ENCODE measurements around the gene MPC1. TPM values are rescaled to one million over a fixed set of nuclear protein-coding genes. Genes with fewer than 3 reads are reported as not detected.

MPC1 gene
- total RNA-seq, 4 donors from 2014 or later = 31.9 to 54.0 (median 42.5) TPM

DNA sequence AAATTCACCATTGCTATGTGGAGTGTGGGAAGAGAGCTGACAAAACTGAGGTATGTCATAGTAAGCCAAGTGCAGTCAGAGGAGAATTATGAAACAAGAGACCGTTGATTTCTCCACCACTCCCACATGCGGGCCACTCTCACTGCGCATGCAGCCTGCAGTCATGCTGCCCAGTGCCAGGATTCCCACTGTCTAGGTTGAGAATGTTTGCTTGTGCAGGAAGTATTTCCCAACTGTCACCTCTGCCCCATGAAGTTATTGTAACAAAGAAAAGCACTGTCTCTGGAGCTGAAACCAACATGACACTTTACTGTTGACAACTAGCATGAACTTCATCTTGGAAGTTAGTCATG, 21.7 kb downstream of the MPC1 start:
- DNase-seq (ENCODE audit: low spot score in 2 of 2) = no peak

DNA sequence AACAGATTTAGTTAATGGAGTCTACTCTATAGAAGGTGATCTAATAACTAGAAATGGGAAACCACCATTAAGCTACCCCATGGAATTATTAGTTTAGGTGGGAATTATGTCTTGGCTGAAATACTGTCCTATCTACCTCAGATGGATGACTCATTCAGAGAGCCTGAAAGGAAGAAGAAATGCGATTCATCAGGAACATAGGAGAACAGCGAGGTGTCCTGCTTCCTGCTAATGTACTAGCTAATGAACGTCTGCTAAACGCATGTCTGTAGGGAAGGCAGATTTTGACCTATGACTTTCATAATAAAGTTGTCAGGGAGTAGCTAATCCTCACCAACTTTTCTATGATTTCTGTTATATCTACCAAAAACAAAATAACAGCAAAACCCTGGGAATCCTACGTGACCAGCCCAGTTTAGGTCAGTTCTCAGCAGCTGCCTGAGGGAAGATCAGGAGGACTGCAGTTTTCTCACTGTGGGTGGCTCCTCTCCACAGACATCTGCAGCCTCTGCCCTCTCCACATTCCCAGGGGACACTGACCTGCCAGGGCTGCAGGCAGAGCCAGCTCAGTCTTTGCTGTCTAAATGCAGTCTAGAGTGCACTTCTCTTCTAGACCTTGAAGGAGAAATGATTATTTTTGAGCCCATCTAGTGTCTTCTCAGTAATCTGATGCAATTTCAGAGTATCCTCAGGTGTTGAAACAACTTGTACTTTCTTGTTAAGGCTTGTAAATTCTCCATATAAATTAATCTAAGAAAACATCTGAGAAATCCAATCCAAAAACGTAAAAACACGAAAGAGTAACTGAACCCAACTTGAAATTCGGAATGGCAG, 22.3 kb downstream of the MPC1 start:
- WGBS = 45% methylated on average over 8 of the region's 8 CpGs
- no peak overlapping the region for H3K4me3 ChIP-seq
- TF ChIP-seq POLR2A (IDR thresholded peaks at IDR 0.05) (no peak), POLR2AphosphoS5 (IDR thresholded peaks at IDR 0.05) (no peak), EP300 (IDR thresholded peaks at IDR 0.05) (no peak)
- TF ChIP-seq, protein P1, sequence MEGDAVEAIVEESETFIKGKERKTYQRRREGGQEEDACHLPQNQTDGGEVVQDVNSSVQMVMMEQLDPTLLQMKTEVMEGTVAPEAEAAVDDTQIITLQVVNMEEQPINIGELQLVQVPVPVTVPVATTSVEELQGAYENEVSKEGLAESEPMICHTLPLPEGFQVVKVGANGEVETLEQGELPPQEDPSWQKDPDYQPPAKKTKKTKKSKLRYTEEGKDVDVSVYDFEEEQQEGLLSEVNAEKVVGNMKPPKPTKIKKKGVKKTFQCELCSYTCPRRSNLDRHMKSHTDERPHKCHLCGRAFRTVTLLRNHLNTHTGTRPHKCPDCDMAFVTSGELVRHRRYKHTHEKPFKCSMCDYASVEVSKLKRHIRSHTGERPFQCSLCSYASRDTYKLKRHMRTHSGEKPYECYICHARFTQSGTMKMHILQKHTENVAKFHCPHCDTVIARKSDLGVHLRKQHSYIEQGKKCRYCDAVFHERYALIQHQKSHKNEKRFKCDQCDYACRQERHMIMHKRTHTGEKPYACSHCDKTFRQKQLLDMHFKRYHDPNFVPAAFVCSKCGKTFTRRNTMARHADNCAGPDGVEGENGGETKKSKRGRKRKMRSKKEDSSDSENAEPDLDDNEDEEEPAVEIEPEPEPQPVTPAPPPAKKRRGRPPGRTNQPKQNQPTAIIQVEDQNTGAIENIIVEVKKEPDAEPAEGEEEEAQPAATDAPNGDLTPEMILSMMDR (IDR thresholded peaks at IDR 0.05) = no peak
- no peak for DNase-seq (ENCODE audit: low spot score in 2 of 2)
- H3K27ac ChIP-seq = no peak overlapping the region
- H3K9me3 ChIP-seq = no peaks in the 10 kb centered on the region
- H3K4me1 ChIP-seq = peaks cover 14% of the 10 kb centered on the region
- no peaks in the 10 kb centered on the region for H3K27me3 ChIP-seq
- peaks cover 32% of the 10 kb centered on the region for H3K36me3 ChIP-seq

More for the DNA sequence above, 21.7 kb downstream of the MPC1 start:
- no peaks in the 10 kb centered on the region for H3K27me3 ChIP-seq
- 72% methylated on average over 3 of the region's 3 CpGs for WGBS
- no peak overlapping the region for H3K4me3 ChIP-seq
- peaks cover 14% of the 10 kb centered on the region for H3K4me1 ChIP-seq
- H3K27ac ChIP-seq = no peak overlapping the region
- no peak for TF ChIP-seq POLR2AphosphoS5 (IDR thresholded peaks at IDR 0.05)
- TF ChIP-seq EP300 (IDR thresholded peaks at IDR 0.05) = no peak
- TF ChIP-seq, protein P1 (IDR thresholded peaks at IDR 0.05) = no peak
- no peak for TF ChIP-seq POLR2A (IDR thresholded peaks at IDR 0.05)
- H3K36me3 ChIP-seq = peaks cover 36% of the 10 kb centered on the region
- H3K9me3 ChIP-seq = no peaks in the 10 kb centered on the region

DNA sequence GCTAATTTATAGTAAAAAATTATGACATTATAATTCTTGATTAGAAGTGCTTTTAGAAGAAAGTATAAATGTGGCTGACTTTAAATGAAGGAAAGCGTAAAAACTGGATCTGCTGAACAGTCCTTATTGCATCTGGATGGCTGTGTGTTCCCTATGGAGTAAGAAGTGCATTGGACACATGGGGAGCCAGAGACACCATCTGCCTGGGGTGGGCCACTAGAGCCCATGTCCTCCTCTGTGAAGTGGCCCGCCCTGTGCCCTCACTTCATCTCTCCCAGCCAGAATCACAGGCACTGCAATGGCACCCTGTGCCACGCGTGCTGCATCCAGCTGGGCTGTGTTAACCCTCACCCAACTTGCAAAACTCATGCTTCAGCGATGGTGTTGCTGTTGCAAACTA, 27.2 kb downstream of the MPC1 start:
- Histone ChIP-seq H3K36me3 (no peaks in the 10 kb centered on the region), H3K4me3 (no peak overlapping the region), H3K27me3 (peaks cover 2% of the 10 kb centered on the region), H3K27ac (no peak overlapping the region), H3K4me1 (peaks cover 7% of the 10 kb centered on the region), H3K9me3 (no peaks in the 10 kb centered on the region)
- WGBS = 80% methylated on average over 5 of the region's 5 CpGs
- DNase-seq (ENCODE audit: low spot score in 2 of 2) = no peak
- TF ChIP-seq, protein P1 (IDR thresholded peaks at IDR 0.05) = no peak
- no peak for TF ChIP-seq POLR2AphosphoS5 (IDR thresholded peaks at IDR 0.05)
- TF ChIP-seq EP300 (IDR thresholded peaks at IDR 0.05) = no peak
- no peak for TF ChIP-seq POLR2A (IDR thresholded peaks at IDR 0.05)

DNA sequence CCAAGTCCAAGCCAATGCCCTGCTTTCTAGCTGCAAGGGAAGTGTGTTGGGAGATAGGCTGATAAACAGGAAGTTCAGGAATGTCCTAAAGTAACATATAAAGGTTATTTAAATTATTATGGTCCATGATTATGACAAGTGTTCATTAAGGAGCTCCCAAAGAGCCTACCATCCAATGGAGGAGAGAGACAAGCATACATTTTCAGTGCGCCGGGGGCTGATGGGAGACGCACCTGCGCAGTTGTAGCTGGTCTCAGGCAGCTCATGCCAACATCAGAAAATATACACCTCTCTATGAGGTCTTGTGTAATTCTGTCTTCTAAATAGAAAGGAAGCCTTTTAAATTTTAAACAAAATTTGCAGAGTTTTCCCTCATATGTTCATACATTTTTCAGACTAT, 27.8 kb downstream of the MPC1 start:
- TF ChIP-seq POLR2AphosphoS5 (IDR thresholded peaks at IDR 0.05) (no peak), POLR2A (IDR thresholded peaks at IDR 0.05) (no peak), EP300 (IDR thresholded peaks at IDR 0.05) (no peak)
- TF ChIP-seq, protein P1 (IDR thresholded peaks at IDR 0.05) = no peak
- H3K4me1 ChIP-seq = peaks cover 3% of the 10 kb centered on the region
- WGBS = 92% methylated on average over 4 of the region's 4 CpGs

DNA sequence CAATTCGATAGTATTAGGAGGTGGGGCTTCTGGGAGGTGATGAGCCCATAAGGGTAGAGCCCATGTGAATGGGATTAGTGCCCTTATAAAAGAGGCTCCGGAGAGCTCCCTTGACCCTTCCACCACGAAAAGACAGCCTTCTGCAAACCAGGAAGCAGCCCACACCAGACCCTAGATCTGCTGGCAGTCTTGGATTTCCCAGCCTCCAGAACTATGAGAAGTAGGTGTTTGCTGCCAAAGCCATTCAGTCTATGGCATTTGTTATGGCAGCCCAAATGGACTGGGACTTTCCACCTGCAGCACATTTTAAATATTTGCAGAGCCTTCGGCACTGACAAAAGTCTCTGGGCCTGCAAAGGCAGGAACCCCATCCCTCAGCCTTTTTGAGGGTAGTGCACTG, 28.6 kb downstream of the MPC1 start:
- Histone ChIP-seq H3K27ac (no peak overlapping the region), H3K4me1 (peaks cover 3% of the 10 kb centered on the region), H3K27me3 (peaks cover 2% of the 10 kb centered on the region), H3K4me3 (no peak overlapping the region), H3K9me3 (no peaks in the 10 kb centered on the region), H3K36me3 (no peaks in the 10 kb centered on the region)
- DNase-seq (ENCODE audit: low spot score in 2 of 2) = no peak
- TF ChIP-seq, protein P1 (IDR thresholded peaks at IDR 0.05) = no peak
- TF ChIP-seq EP300 (IDR thresholded peaks at IDR 0.05) = no peak
- TF ChIP-seq POLR2AphosphoS5 (IDR thresholded peaks at IDR 0.05) = no peak
- TF ChIP-seq POLR2A (IDR thresholded peaks at IDR 0.05) = no peak
- WGBS = 73% methylated on average over 4 of the region's 4 CpGs

More for the DNA sequence above, 27.8 kb downstream of the MPC1 start:
- Histone ChIP-seq H3K36me3 (no peaks in the 10 kb centered on the region), H3K27me3 (peaks cover 2% of the 10 kb centered on the region), H3K9me3 (no peaks in the 10 kb centered on the region), H3K4me3 (no peak overlapping the region), H3K27ac (no peak overlapping the region)
- no peak for DNase-seq (ENCODE audit: low spot score in 2 of 2)
